GM12801 (cell line): ENCODE data around the gene CARS2.

Experiments
- CTCF ChIP-seq: IDR thresholded peaks from one replicate; pipeline ENCODE4 v1.5.1; 2011; ENCODE audit warnings: control low read depth; ENCODE audit not compliant: insufficient read length; ENCODE audit errors: extremely low read depth

CARS2 gene

GRCh38 chr13:110640591-110641029, 65.3 kb downstream of the CARS2 start:
- TF ChIP-seq CTCF: no peak

- no peak for TF ChIP-seq CTCF
Measured at GRCh38 chr13:110639935-110640334, 66.0 kb downstream of the CARS2 start.

GRCh38 chr13:110638814-110639806, 66.8 kb downstream of the CARS2 start:
- no peak for TF ChIP-seq CTCF

GRCh38 chr13:110638257-110638656, 67.7 kb downstream of the CARS2 start:
- no peak for TF ChIP-seq CTCF

- no peak for TF ChIP-seq CTCF
Measured at GRCh38 chr13:110637747-110638146, 68.2 kb downstream of the CARS2 start.

GRCh38 chr13:110637275-110637674, 68.6 kb downstream of the CARS2 start:
- TF ChIP-seq CTCF: no peak

GRCh38 chr13:110636701-110637201, 69.2 kb downstream of the CARS2 start:
- TF ChIP-seq CTCF: no peak
